HCT116 (cell line): ENCODE measurements around the gene STX16. TPM values are rescaled to one million over a fixed set of nuclear protein-coding genes. Genes with fewer than 3 reads are reported as not detected.

Experiments used
- ATAC-seq: fragments of 200-7000 bp; cut with Tn5 transposase; 2 replicates; pipeline ENCODE4 v1.9.1; 2020; ENCODE audit warnings: mild to moderate bottlenecking, moderate library complexity
- BruUV-seq: library from RNA; stranded (reverse); fragments of 400-500 nt; replicated peaks from 2 replicates; lab custom pipeline; 2021; lab: Mats Ljungman, UMichigan
- CTCF ChIA-PET: fragments of 300-600 bp; sonication (Branson Sonifier 250); formaldehyde crosslinking; loops from one replicate; lab custom pipeline; 2021; ENCODE audit warnings: antibody characterized with exemption; lab: Charles Lee
- POLR2A ChIA-PET: fragments of 300-600, 350-600 bp; sonication (Branson Sonifier 250); formaldehyde crosslinking; loops from one replicate; lab custom pipeline; 2021; ENCODE audit warnings: antibody characterized with exemption; lab: Charles Lee
- RAD21 ChIA-PET, 2 experiments: fragments of 300-600 bp; sonication (Branson Sonifier 250); formaldehyde crosslinking; loops; one replicate each; lab custom pipeline; 2023; ENCODE audit warnings: low total read pairs in 2 of 2; ENCODE audit not compliant: uncharacterized antibody in 2 of 2, unreplicated experiment in 2 of 2, low non-redundant PET in 1 of 2; lab: Charles Lee
- DNase-seq: peaks from one replicate; pipeline ENCODE4 v3.0.0-alpha.2; 2010; ENCODE audit warnings: low read depth, low spot score
- H2AFZ ChIP-seq: fragments of 200-600 bp; shearing (Covaris generic), sonication (generic); 2 replicates; pipeline ENCODE4 v1.6.1; 2017; ENCODE audit warnings: low read depth, mixed run types, mixed read lengths, antibody characterized with exemption, low read length; ENCODE audit not compliant: poor library complexity, severe bottlenecking
- H3K27ac ChIP-seq: 2 replicates; pipeline ENCODE4 v1.5.1; 2012; ENCODE audit warnings: low read depth, low read length
- H3K27me3 ChIP-seq: fragments of 200-600 bp; sonication (generic); 2 replicates; pipeline ENCODE4 v1.6.1; 2016; ENCODE audit warnings: mixed run types, low read length, mixed read lengths; ENCODE audit not compliant: insufficient read depth
- H3K36me3 ChIP-seq, 2 experiments: fragments of 200-500 bp in 1 of 2; fragments of 200-600 bp in 1 of 2; sonication (Bioruptor generic) in 1 of 2; sonication (generic) in 1 of 2; 2 replicates each; pipeline versions ENCODE4 v1.5.1 to v1.6.1; 2014 to 2016; ENCODE audit warnings: low read length in 2 of 2, inconsistent platforms in 1 of 2, mixed read lengths in 1 of 2, mixed run types in 1 of 2; ENCODE audit not compliant: insufficient read depth in 2 of 2, control insufficient read depth in 1 of 2
- H3K4me1 ChIP-seq, 2 experiments: fragments of 200-600 bp in 1 of 2; sonication (generic) in 1 of 2; 2 replicates each; pipeline versions ENCODE4 v1.5.1 to v1.6.1; 2012 to 2017; ENCODE audit warnings: low read length in 2 of 2, inconsistent platforms in 1 of 2, mild to moderate bottlenecking in 1 of 2, mixed read lengths in 1 of 2, mixed run types in 1 of 2, moderate library complexity in 1 of 2; ENCODE audit not compliant: insufficient read depth in 2 of 2, control insufficient read depth in 1 of 2
- H3K4me2 ChIP-seq: fragments of 200-600 bp; sonication (generic); 2 replicates; pipeline ENCODE4 v1.6.1; 2017; ENCODE audit warnings: mixed run types, low read length, mixed read lengths
- H3K4me3 ChIP-seq, 2 experiments: fragments of 200-600 bp in 1 of 2; sonication (generic) in 1 of 2; replicated peaks in 1 of 2; 2 replicates each; pipeline ENCODE4 v1.5.1; 2011 to 2016; ENCODE audit warnings: low read length in 2 of 2, control low read depth in 1 of 2, low read depth in 1 of 2, mild to moderate bottlenecking in 1 of 2, mixed read lengths in 1 of 2, mixed run types in 1 of 2
- H3K79me2 ChIP-seq: fragments of 200-600 bp; sonication (generic); 2 replicates; pipeline ENCODE4 v1.6.1; 2017; ENCODE audit warnings: mild to moderate bottlenecking, mixed run types, low read length, moderate library complexity, mixed read lengths; ENCODE audit not compliant: insufficient read depth
- H3K9ac ChIP-seq: fragments of 200-600 bp; sonication (generic); 2 replicates; pipeline ENCODE4 v1.6.1; 2016; ENCODE audit warnings: low read length, mixed read lengths
- H3K9me2 ChIP-seq: fragments of 200-600 bp; sonication (generic), shearing (Covaris generic); 2 replicates; pipeline ENCODE4 v1.6.1; 2017; ENCODE audit warnings: mixed run types, mild to moderate bottlenecking, moderate library complexity; ENCODE audit not compliant: insufficient read depth
- H3K9me3 ChIP-seq, 2 experiments: fragments of 200-500 bp in 1 of 2; fragments of 200-600 bp in 1 of 2; sonication (Bioruptor generic) in 1 of 2; sonication (generic) in 1 of 2; 2 replicates each; pipeline ENCODE4 v1.6.1; 2014 to 2017; ENCODE audit warnings: low read length in 2 of 2, mixed read lengths in 2 of 2, inconsistent platforms in 1 of 2, low read depth in 1 of 2, mild to moderate bottlenecking in 1 of 2, mixed run types in 1 of 2, moderate library complexity in 1 of 2; ENCODE audit not compliant: control insufficient read depth in 1 of 2, insufficient read depth in 1 of 2
- H4K20me1 ChIP-seq: fragments of 200-600 bp; sonication (generic), shearing (Covaris generic); 2 replicates; pipeline ENCODE4 v1.6.1; 2017; ENCODE audit warnings: mixed run types, mild to moderate bottlenecking, moderate library complexity; ENCODE audit not compliant: insufficient read depth
- ATF3 ChIP-seq: IDR thresholded peaks from 2 replicates; pipeline ENCODE4 v1.6.1; 2012
- CBX3 ChIP-seq: IDR thresholded peaks from 2 replicates; pipeline ENCODE4 v1.6.1; 2012; ENCODE audit warnings: low read depth
- CTCF ChIP-seq, 3 experiments: fragments of 200-600 bp in 1 of 3; sonication (generic) in 1 of 3; IDR thresholded peaks in 2 of 3; conservative IDR thresholded peaks in 1 of 3; 2 replicates each; pipeline ENCODE4 v1.5.1; 2012 to 2017; ENCODE audit warnings: low read depth in 2 of 3, low read length in 2 of 3, antibody characterized with exemption in 1 of 3, borderline replicate concordance in 1 of 3, control low read depth in 1 of 3, mild to moderate bottlenecking in 1 of 3, mixed read lengths in 1 of 3, mixed run types in 1 of 3, moderate library complexity in 1 of 3; ENCODE audit not compliant: insufficient read depth in 1 of 3
- EGR1 ChIP-seq: IDR thresholded peaks from 2 replicates; pipeline ENCODE4 v1.6.1; 2012; ENCODE audit warnings: low read depth
- ELF1 ChIP-seq: IDR thresholded peaks from 2 replicates; pipeline ENCODE4 v1.6.1; 2012; ENCODE audit warnings: low read depth, borderline replicate concordance
- EZH2 ChIP-seq: fragments of 200-600 bp; sonication (generic); IDR thresholded peaks from 2 replicates; pipeline ENCODE4 v1.6.1; 2017; ENCODE audit warnings: antibody characterized with exemption, mixed run types
- EZH2phosphoT487 ChIP-seq: fragments of 200-600 bp; IDR thresholded peaks from 2 replicates; pipeline ENCODE4 v1.6.1; 2018; ENCODE audit warnings: antibody characterized with exemption, borderline replicate concordance
- FOSL1 ChIP-seq: IDR thresholded peaks from 2 replicates; pipeline ENCODE4 v1.6.1; 2012; ENCODE audit warnings: low read depth
- JUND ChIP-seq: IDR thresholded peaks from 2 replicates; pipeline ENCODE4 v1.6.1; 2012
- MAX ChIP-seq: IDR thresholded peaks from 2 replicates; pipeline ENCODE4 v1.6.1; 2012
- RAD21 ChIP-seq: IDR thresholded peaks from 2 replicates; pipeline ENCODE4 v1.6.1; 2012; ENCODE audit warnings: low read depth, mild to moderate bottlenecking
- REST ChIP-seq: IDR thresholded peaks from 2 replicates; pipeline ENCODE4 v1.6.1; 2012; ENCODE audit warnings: low read depth
- SIN3A ChIP-seq: IDR thresholded peaks from 2 replicates; pipeline ENCODE4 v1.6.1; 2012; ENCODE audit warnings: low read depth
- SRF ChIP-seq: IDR thresholded peaks from 2 replicates; pipeline ENCODE4 v1.6.1; 2012; ENCODE audit warnings: low read depth
- TCF7L2 ChIP-seq: IDR thresholded peaks from 2 replicates; pipeline ENCODE4 v1.7.0; 2011; ENCODE audit warnings: borderline replicate concordance, inconsistent platforms; ENCODE audit not compliant: insufficient read depth, insufficient read length; ENCODE audit errors: extremely low read depth
- YY1 ChIP-seq: IDR thresholded peaks from 2 replicates; pipeline ENCODE4 v1.6.1; 2011; ENCODE audit warnings: low read length, low read depth, moderate library complexity, mild to moderate bottlenecking; ENCODE audit not compliant: insufficient replicate concordance; ENCODE audit errors: extremely low read depth
- ZBTB33 ChIP-seq: IDR thresholded peaks from 2 replicates; pipeline ENCODE4 v1.6.1; 2011; ENCODE audit warnings: mild to moderate bottlenecking, low read length, moderate library complexity; ENCODE audit not compliant: insufficient replicate concordance; ENCODE audit errors: extremely low read depth
- intact Hi-C: fragments of 100-400 bp; cut with micrococcal nuclease; formaldehyde crosslinking; loops from 2 replicates; pipeline ENCODE4 v1.10.0; 2022
- total RNA-seq: library from RNA; stranded (reverse); gene quantifications from one replicate; pipeline ENCODE4 v1.2.1, GENCODE V29; 2021; ENCODE audit not compliant: unreplicated experiment

Gene STX16
- total RNA-seq, 1 experiment from 2014 or later: 55.1 TPM

GRCh38 chr20:58633161-58634053, 17.7 kb upstream of the STX16 start:
- ChIA-PET CTCF (no interaction called here), POLR2A (no interaction called here), RAD21 (no interaction called here)
- Histone ChIP-seq H3K4me2 (no peak overlapping the region), H2AFZ (no peak overlapping the region), H3K79me2 (no peaks in the 10 kb centered on the region), H3K36me3 (no peaks in the 10 kb centered on the region), H3K4me1 (peaks cover 3 to 19% of the 10 kb centered on the region in 2 experiments; a peak in 3 of 4 replicates), H3K9me3 (no peaks in the 10 kb centered on the region), H3K4me3 (no peak overlapping the region), H3K9ac (no peak overlapping the region), H3K27me3 (no peaks in the 10 kb centered on the region), H3K9me2 (no peaks in the 10 kb centered on the region), H3K27ac (no peak overlapping the region), H4K20me1 (no peaks in the 10 kb centered on the region)
- intact Hi-C loops: no loop called here
- no peak for ATAC-seq
- TF ChIP-seq SIN3A: no peak
- no peak for TF ChIP-seq ATF3
- no peak for TF ChIP-seq CBX3
- no peak for TF ChIP-seq ZBTB33
- TF ChIP-seq EGR1: no peak
- TF ChIP-seq FOSL1: no peak
- no peak for TF ChIP-seq ELF1
- TF ChIP-seq MAX: no peak
- no peak for TF ChIP-seq SRF
- TF ChIP-seq CTCF (IDR thresholded peaks at IDR 0.05 in 2 of 3, conservative IDR thresholded peaks at IDR 0.05 in 1 of 3; ENCODE audit: borderline replicate concordance in 1 of 3, insufficient read depth in 1 of 3, low read depth in 2 of 3, low read length in 2 of 3): no peak
- no peak for TF ChIP-seq JUND
- TF ChIP-seq EZH2phosphoT487: no peak
- TF ChIP-seq REST: no peak
- no peak for TF ChIP-seq EZH2
- TF ChIP-seq YY1: no peak
- TF ChIP-seq TCF7L2: no peak
- no peak for TF ChIP-seq RAD21
- no peak for DNase-seq
- no TSS peak for BruUV-seq
